Cerebellar cortex (tissue), 1 donor: ENCODE data around the gene CDC42BPG.

Source experiments
- DNase-seq: peaks from one replicate; pipeline ENCODE4 v3.0.0-alpha.2; 2015; ENCODE audit warnings: low spot score

The CDC42BPG gene

DNA sequence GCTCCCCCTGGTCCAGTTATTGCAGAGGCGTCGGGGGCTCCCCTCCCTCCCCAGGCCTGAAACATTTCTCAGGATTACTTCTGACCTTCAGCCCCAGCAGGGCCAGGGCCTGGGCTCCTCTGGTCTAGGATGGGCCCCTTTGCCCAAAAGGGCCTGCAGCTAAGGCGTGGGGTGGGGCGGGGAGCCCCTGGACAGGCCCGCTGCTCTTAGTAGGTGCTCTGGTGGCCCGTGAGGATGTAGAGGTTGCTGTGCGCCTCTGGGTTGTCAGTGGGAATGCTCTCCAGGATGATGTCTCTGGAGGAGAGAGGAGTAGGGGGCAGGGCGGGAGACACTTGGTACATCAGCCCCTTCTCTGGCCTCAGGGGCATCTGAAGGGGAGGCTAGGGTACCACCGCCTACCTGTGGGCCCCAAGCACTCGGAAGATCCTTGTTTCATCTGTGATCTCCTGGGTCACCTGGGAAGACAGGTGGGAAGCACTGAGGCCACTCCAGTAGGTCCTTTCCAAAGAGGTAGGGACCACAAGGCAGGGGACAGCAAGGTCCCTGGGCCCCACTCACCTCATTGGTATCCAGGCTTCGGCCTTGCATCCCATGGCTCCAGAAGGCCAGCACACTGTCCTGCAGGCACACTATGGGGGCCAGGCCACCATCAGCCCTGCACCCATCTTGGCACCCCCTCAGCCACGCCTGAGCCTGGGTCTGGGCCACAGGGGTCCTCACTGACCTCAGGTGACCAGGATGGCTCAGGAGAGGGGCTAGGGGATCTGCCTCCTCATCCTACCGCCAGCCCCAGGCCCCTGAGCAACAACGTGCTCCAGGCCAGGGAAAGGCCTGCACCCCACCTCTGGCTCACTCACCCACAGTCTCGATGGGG is 54.9 kb downstream of the CDC42BPG start:
- DNase-seq = no peak

DNA sequence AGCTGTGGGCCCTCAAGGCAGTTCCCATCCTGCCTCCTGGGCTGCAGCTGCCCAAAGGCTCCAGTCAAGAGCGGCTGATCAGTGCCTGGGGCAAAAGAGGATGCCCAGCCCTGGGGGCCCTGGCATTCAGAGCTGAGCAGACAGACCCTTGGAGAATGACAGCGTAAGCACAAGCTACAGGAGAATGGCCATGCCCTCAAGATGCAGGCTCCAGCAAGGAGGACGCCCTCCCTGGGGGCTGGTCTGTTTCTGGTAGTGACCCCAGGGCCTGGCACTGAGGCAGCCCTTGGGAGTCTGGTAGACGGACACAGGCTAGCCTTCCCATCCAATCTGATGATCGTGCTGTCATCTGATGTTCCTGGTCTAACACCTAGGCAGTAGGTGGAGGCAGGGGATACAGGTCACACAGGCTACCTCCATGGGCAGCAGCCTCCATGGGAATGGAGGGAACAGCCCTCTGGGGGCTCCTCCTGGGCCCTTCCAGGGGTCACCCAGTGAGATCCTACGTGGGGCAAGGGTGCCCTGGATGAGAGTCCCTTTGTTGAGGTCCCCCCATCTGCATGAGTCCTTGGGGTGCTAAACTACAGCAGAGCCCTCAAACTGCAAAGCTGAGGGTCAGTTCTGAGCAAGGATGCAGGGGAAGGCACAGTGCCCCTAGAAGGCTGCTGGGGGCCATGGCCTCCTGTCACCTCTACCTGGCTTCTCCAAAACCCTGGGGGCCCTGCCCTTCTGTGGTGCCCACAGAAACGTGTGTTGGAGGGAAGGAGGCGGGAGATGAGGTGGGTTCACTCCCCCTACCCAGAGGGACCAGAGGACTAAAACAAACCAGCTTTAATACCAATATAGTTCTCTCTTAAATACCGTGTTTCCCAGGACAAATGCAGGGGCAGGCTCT is 55.9 kb downstream of the CDC42BPG start:
- DNase-seq = no peak

DNA sequence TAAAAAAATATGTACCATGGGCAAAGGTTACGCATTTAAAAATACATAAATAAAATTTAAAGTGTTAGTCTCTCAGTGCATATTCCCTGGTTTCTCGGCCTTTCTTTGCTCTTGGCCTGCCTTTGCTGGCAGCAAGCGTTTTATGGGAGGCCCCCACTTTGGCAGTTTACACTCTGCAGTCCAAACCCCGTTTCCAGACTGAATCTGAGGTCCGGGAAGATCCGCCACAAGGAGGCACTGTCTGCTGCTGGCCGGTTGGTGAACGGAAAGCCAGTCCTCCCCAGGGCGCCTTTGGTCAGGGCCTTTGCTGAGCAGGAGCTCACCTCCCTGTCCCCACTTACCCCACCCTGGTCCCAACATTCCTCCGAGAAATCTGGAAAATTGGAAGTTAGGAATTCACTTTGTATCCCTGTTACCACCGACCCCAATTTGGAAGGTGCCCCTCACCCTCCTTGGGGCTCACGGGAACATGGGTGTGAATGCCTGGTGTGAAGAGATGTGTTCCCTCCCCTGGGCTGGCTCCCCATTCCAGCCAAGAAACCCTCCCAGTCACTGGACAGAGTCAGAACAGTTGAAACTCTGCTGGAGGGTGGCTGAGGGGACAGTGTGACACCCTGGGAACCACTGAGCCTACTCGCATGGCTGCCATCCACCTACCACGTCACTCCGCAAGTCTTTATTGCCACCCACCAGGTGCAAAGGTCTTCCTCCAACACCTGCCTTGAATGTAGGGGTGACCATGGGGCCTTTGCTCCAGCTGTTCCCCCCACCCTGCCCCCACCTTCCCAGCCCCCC is 56.7 kb downstream of the CDC42BPG start:
- peak; percentile 65 for DNase-seq

DNA sequence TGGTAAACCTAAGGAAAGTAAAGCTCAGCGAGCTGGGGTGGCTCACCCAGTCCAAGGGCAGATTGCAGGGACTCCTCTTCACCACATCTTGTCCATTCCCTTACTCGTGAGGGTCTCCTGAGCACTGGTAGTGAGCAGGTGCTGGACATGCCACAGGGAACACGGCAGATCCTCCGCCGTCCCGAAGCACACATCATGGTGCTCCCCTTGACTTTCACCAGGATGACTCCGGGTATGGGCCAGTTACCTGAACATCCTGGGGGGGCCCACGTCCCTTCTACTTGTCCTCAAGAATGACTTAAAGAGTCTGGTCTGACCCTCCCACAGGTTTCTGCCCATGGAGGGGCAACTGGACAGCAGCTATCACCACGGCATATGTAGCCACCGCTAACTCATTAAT is 58.1 kb downstream of the CDC42BPG start:
- no peak for DNase-seq

- no peak for DNase-seq
Measured at GRCh38 chr11:64784813-64785581, 59.5 kb downstream of the CDC42BPG start.

DNA sequence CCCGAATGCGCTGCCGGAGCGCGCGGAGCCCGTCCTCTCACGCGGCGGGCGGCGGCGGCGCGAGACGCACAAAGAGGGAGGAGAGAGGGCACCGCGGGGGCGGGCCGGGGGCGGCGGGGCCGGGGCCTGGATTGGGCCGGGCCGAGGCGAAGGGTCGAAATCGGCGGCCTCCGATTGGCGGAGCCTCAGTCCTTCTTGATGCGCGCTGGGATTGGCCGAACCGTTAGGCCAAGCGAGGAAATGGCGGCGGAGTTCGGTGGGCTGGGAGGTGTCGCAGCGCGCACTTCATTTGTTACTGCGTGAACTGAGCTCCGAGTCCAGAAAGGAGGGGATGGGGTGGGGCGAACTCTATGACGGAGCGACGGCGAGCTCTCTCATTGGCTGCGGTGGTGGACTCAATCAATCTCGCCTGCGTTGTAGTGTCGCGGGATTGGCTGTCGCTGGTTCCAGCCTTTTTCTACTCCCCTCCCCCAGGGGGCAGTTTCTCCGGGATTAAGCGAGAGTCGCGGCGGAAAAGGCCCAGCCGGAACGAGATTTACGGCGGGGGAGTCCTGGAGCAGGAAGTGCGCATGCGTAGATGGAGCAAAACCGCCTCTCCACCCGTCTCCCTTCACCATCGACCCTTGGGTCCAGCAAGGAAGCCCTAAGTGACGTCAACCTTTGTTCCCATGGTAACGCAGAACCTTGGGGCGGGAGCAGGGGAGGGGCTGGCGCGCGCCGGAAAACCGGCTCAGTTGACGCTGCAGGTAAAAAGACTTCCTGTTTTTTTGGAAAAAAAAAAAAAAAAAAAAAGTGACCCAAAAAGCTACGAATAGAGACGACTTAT is 65.8 kb downstream of the CDC42BPG start, which contains the start of gene SF1:
TSS of gene SF1 (minus strand) at position 70 of the 826 bp plus-strand sequence. CDS start 150 bp downstream, outside the sequence.
- DNase-seq = peak; percentile 100

DNA sequence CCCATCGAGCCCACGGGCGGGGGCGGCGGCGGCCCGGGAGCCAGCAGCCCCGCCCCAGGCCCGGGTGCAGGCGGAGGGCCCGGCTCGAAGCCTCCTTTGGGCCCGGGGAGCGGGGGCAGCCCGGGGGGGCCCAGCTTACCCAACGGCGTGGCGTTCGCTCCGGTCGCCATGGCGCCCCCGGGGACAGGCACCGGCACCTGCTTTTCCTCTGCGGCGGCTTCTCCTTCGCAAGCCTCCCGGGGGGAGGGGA is 66.3 kb downstream of the CDC42BPG start:
- no peak for DNase-seq

- DNase-seq = peak; percentile 70
Measured at GRCh38 chr11:64777449-64778222, 66.8 kb downstream of the CDC42BPG start.

- DNase-seq = no peak
Measured at GRCh38 chr11:64776875-64777274, 67.6 kb downstream of the CDC42BPG start.

DNA sequence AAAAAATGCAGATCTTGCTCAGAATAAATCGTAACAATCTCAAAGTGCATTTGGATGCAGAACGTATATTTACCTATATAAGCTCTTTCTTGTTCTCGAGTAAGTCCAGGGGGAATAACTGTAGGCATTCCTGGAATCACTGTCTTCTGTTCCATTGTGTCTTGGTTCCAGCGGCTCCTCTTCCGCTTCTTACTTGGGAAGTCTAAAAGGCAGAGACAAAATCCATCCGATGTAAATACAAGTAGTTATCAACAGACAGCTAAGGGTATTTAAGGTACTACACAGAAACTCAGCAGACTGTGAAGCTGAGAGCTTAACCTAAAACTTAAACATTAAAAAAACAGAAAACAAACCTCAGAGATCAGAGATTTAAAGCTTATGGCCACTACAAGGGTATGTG is 68.0 kb downstream of the CDC42BPG start:
- no peak for DNase-seq

- DNase-seq = no peak
Measured at GRCh38 chr11:64774144-64774543, 70.3 kb downstream of the CDC42BPG start.
